GM19035 (cell line): Measurements from ENCODE around the gene ANO5.

ENCODE experiments used
- ATAC-seq: cut with Tn5 transposase; IDR thresholded peaks from one replicate; pipeline ENCODE4 v1.9.1; 2021; ENCODE audit not compliant: unreplicated experiment

ANO5 gene

GRCh38 chr11:22192642-22193347 lies at the start of gene ANO5:
Gene ANO5 (plus strand): TSS chr11:22193085. CDS start chr11:22193493, 408 bp downstream.
- ATAC-seq: peak; percentile 62

- no peak for ATAC-seq
These were observed 41.2 kb upstream of the ANO5 start for GRCh38 chr11:22151649-22152197.

GRCh38 chr11:22157531-22157930 lies 35.4 kb upstream of the ANO5 start:
- no peak for ATAC-seq

- ATAC-seq: no peak
These were observed 31.4 kb upstream of the ANO5 start for GRCh38 chr11:22161489-22161888.

GRCh38 chr11:22162756-22163155 lies 30.1 kb upstream of the ANO5 start:
- no peak for ATAC-seq

- peak; percentile 60 for ATAC-seq
These were observed 29.5 kb upstream of the ANO5 start for GRCh38 chr11:22163394-22163797.

GRCh38 chr11:22165087-22165486 lies 27.8 kb upstream of the ANO5 start:
- no peak for ATAC-seq

- ATAC-seq: no peak
These were observed 26.9 kb upstream of the ANO5 start for GRCh38 chr11:22165759-22166513.

GRCh38 chr11:22169833-22170232 lies 23.1 kb upstream of the ANO5 start:
- no peak for ATAC-seq

- no peak for ATAC-seq
These were observed 19.4 kb upstream of the ANO5 start for GRCh38 chr11:22173532-22173931.

GRCh38 chr11:22177186-22177585 lies 15.7 kb upstream of the ANO5 start:
- ATAC-seq: no peak

GRCh38 chr11:22179626-22180025 lies 13.3 kb upstream of the ANO5 start:
- no peak for ATAC-seq

- no peak for ATAC-seq
These were observed 12.8 kb upstream of the ANO5 start for GRCh38 chr11:22180131-22180530.

- ATAC-seq: no peak
These were observed 3.2 kb upstream of the ANO5 start for GRCh38 chr11:22189660-22190059.

- ATAC-seq: no peak
These were observed 1.9 kb upstream of the ANO5 start for GRCh38 chr11:22190827-22191463.

- ATAC-seq: no peak
These were observed 620 bp upstream of the ANO5 start for GRCh38 chr11:22192289-22192641.

- ATAC-seq: peak; percentile 38
These were observed 615 bp downstream of the ANO5 start for GRCh38 chr11:22193348-22194051.

GRCh38 chr11:22194306-22194705 lies 1.4 kb downstream of the ANO5 start:
- no peak for ATAC-seq

GRCh38 chr11:22194907-22195306 lies 2.0 kb downstream of the ANO5 start:
- ATAC-seq: no peak

GRCh38 chr11:22197139-22198005 lies 4.5 kb downstream of the ANO5 start:
- no peak for ATAC-seq
